Stimulated activated CD4-positive, alpha-beta T cell treated with anti-CD3 and anti-CD28 coated beads, TNF-alpha, amount 100 ng/mL, for 4 hours (primary cell): Measurements from ENCODE around the gene PRR7.

Experiments used
- DNase-seq, 3 experiments: peaks; one replicate each; pipeline ENCODE4 v3.0.0-alpha.2; 2020; ENCODE audit warnings: low read depth in 3 of 3

The PRR7 gene

DNA sequence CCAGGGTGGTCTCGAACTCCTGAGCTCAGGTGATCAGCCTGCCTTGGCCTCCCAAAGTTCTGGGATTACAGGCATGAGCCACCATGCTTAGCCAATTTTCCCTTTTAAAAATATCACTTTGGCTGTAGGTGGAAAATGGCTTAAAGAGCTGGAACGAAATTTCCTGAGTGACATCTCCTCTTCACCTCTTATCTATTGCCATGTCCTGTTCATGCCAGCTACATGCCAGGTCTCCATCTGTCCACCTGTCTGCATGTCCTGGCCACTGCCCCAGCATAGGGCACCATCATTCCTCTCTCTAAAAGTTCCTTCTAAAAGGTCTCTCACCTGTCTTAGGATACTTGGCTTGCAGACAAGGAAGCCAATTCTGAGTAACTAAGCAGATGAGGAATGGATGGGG is 22.9 kb upstream of the PRR7 start:
- DNase-seq: no peak

GRCh38 chr5:177425196-177425800 is 21.3 kb upstream of the PRR7 start:
- no peak for DNase-seq

DNA sequence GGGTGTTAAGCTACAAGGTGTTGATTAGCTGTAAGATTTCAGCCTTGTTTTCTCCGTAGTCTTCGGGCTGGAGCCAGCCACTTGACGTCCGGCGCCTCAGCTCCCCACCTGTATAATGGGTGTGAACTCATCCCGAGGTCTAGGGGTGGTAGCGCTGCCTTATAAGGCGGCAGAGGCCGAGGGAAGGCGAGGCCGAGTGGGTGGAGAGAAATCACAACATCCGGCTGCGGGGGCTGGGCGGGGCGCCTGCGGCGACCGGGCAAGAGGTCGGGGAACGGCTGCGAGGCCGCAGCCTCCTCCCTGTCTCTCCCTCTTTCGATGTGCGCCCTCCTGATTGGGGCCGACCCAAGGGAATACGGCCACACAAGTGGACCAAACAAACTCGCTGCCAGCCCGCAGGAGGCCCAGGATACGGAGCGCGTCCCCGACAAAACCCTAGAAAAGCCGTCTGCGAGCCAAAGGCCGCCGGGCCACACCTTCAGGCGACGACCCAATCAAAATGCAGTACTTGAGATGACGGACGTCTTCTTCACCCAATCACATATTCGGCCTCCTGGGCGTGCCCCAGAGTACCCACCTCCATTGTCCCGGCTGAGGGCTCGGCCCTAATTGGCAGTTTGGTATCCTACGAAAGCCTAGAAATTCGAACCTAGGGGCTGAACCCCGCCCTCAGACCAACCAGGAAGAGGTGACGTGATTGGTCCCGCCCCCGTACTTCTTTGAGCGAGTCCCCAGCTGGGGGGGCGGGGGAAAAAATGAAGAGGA is 20.6 kb upstream of the PRR7 start:
- DNase-seq: peak; percentile 96 to 100 (median 98)

- DNase-seq: peak in 1 of 3 experiments; percentile 55
Measured at GRCh38 chr5:177426566-177427210, 19.9 kb upstream of the PRR7 start, which contains the start of gene GRK6. GRK6 (plus strand) TSS chr5:177426676; CDS start chr5:177426846, 170 bp downstream.

DNA sequence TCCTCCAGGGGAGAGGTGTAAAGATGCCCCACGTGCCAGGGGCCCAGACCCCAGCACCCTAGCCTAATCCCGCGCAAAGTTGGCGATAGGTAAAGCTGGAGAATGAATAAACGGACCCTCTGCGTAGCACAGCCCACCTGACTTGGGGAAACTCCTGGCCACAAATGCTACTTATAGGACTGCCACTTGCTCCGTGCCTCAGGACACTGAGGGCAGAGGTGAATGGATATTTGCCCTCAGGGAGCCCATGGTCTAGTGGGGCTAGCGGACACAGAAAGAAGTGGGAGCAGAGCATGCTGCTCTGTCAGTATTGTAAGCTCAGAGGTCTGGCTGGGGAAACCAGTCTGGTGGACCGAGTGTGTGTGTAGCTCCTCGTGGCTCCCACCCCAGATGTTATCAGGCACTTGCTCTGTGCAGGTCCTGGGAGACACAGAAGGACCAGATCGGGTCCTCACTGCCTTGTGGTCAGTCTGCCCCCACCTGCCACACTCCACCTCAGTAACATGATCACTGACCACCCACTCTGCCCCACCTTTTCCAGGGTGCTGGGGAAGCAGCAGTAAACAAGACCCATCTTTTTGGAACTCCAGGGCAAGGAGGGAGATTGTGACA is 19.3 kb upstream of the PRR7 start:
- DNase-seq: no peak

- DNase-seq: no peak
Measured at GRCh38 chr5:177427919-177428573, 18.6 kb upstream of the PRR7 start.

- no peak for DNase-seq
Measured at GRCh38 chr5:177428574-177429217, 17.9 kb upstream of the PRR7 start.

- peak; percentile 65 to 86 (median 86) for DNase-seq
Measured at GRCh38 chr5:177429248-177430040, 17.2 kb upstream of the PRR7 start.

- no peak for DNase-seq
Measured at GRCh38 chr5:177430140-177430951, 16.3 kb upstream of the PRR7 start.

DNA sequence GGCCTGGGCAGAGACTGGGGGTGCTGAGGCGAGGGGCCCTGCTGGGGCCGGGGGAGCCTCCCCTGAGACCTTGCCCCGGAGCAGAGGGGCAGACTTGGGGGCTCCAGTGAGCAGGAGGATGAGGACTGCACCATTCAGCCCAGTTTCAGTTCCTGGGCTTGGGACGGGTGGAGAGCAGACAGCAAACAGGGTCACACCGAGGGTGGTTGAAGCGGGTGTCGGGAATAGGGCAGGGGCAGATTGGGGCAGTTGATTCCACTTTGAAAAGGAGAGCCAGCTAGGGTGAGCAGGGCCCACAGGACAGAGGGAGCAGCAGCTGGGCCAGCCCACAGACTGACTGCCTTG is 15.7 kb upstream of the PRR7 start:
- DNase-seq: no peak

GRCh38 chr5:177431317-177432142 is 15.1 kb upstream of the PRR7 start:
- peak in 1 of 3 experiments; percentile 33 for DNase-seq

GRCh38 chr5:177432143-177432838 is 14.3 kb upstream of the PRR7 start:
- no peak for DNase-seq

- DNase-seq: no peak
Measured at GRCh38 chr5:177432839-177433657, 13.6 kb upstream of the PRR7 start.

DNA sequence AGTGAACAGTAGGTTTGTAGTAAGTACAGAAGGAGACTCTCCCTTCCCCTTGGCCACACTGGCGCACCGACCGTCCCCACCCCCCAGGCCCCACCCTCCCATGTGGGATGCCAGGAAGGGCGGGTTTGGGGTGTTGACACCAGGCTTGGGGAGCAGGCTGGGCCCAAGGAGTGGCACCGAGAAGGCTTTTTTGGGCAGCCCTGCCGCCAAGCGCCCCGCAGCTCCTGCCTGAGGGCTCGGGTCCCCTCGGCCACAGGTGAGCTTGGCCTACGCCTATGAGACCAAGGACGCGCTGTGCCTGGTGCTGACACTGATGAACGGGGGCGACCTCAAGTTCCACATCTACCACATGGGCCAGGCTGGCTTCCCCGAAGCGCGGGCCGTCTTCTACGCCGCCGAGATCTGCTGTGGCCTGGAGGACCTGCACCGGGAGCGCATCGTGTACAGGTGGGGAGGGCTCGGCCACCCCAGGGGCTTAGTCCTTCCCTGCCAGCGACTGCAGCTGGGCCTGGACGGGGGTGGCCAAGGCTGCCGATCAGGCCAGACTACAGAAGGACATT is 12.9 kb upstream of the PRR7 start:
- no peak for DNase-seq

DNA sequence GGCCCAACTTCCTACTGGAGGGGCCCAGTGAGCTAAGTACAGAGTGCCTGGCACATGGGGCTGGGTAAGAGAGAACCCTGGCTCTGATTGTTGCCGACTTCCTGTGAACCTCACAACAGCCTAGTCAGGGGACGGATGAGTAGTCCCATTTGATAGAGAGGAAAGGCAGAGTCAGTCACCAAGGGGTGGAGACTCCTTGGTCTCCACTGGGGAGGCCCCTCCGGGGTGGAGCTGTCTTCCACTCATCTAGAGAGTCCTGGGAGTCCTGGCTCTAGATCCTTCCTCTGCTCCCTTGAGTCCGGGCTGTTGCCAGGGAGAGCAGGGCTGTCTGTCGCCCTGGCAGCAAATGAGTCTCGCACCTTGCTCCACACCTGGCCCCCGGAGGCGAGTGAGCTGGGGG is 12.2 kb upstream of the PRR7 start:
- peak in 1 of 3 experiments; percentile 49 for DNase-seq

GRCh38 chr5:177434942-177435738 is 11.5 kb upstream of the PRR7 start:
- no peak for DNase-seq
